ENCODE data around the gene ZNF221. TPM values are rescaled to one million over a fixed set of nuclear protein-coding genes. Genes with fewer than 3 reads are reported as not detected.
A peak's percentile ranks its signal among the peaks of the same experiment; 100 is the strongest.

Gene ZNF221
- total and polyA plus RNA-seq, 2 experiments from 2014 or later = 1.5 to 9.2 TPM

GRCh38 chr19:44002212-44002565 is 51.2 kb downstream of the ZNF221 start:
- Histone ChIP-seq H3K4me3 (peak overlapping the region; percentile 67), H3F3A (replicated peaks; ENCODE audit: low read depth) (no peaks in the 10 kb centered on the region), H3K9me2 (ENCODE audit: insufficient read depth) (peaks cover 16% of the 10 kb centered on the region), H3K27ac (ENCODE audit: low read depth) (no peak overlapping the region), H3K27me3 (ENCODE audit: insufficient read depth) (no peaks in the 10 kb centered on the region), H3K79me2 (replicated peaks; ENCODE audit: insufficient read depth) (0 out of 2 replicates have a peak, but pooled peaks cover 8% of the 10 kb centered on the region), H3K4me1 (ENCODE audit: insufficient read depth) (no peaks in the 10 kb centered on the region), H4K20me1 (replicated peaks; ENCODE audit: insufficient read depth) (no peaks in the 10 kb centered on the region), H3K4me2 (peak overlapping the region; percentile 78), H2AFZ (peak overlapping the region; percentile 97; the same call in 1 of the 2 replicates), H3K36me3 (ENCODE audit: insufficient read depth) (no peaks in the 10 kb centered on the region)
- no peak for TF ChIP-seq JUNB (IDR thresholded peaks at IDR 0.05; ENCODE audit: unreplicated experiment)
- TF ChIP-seq, protein P1, sequence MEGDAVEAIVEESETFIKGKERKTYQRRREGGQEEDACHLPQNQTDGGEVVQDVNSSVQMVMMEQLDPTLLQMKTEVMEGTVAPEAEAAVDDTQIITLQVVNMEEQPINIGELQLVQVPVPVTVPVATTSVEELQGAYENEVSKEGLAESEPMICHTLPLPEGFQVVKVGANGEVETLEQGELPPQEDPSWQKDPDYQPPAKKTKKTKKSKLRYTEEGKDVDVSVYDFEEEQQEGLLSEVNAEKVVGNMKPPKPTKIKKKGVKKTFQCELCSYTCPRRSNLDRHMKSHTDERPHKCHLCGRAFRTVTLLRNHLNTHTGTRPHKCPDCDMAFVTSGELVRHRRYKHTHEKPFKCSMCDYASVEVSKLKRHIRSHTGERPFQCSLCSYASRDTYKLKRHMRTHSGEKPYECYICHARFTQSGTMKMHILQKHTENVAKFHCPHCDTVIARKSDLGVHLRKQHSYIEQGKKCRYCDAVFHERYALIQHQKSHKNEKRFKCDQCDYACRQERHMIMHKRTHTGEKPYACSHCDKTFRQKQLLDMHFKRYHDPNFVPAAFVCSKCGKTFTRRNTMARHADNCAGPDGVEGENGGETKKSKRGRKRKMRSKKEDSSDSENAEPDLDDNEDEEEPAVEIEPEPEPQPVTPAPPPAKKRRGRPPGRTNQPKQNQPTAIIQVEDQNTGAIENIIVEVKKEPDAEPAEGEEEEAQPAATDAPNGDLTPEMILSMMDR (conservative IDR thresholded peaks at IDR 0.05; ENCODE audit: low read depth in 2 of 2) = no peak
- TF ChIP-seq, protein P2, sequence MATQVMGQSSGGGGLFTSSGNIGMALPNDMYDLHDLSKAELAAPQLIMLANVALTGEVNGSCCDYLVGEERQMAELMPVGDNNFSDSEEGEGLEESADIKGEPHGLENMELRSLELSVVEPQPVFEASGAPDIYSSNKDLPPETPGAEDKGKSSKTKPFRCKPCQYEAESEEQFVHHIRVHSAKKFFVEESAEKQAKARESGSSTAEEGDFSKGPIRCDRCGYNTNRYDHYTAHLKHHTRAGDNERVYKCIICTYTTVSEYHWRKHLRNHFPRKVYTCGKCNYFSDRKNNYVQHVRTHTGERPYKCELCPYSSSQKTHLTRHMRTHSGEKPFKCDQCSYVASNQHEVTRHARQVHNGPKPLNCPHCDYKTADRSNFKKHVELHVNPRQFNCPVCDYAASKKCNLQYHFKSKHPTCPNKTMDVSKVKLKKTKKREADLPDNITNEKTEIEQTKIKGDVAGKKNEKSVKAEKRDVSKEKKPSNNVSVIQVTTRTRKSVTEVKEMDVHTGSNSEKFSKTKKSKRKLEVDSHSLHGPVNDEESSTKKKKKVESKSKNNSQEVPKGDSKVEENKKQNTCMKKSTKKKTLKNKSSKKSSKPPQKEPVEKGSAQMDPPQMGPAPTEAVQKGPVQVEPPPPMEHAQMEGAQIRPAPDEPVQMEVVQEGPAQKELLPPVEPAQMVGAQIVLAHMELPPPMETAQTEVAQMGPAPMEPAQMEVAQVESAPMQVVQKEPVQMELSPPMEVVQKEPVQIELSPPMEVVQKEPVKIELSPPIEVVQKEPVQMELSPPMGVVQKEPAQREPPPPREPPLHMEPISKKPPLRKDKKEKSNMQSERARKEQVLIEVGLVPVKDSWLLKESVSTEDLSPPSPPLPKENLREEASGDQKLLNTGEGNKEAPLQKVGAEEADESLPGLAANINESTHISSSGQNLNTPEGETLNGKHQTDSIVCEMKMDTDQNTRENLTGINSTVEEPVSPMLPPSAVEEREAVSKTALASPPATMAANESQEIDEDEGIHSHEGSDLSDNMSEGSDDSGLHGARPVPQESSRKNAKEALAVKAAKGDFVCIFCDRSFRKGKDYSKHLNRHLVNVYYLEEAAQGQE (IDR thresholded peaks at IDR 0.05; ENCODE audit: unreplicated experiment) = no peak
- TF ChIP-seq ZNF331 (CRISPR knock-in tag; IDR thresholded peaks at IDR 0.05; ENCODE audit: low read depth) = no peak
- H3K27ac Mint-ChIP-seq = peak overlapping the region; percentile 43; the same call in 1 of the 2 replicates
- H3K9me3 Mint-ChIP-seq = peaks cover 2% of the 10 kb centered on the region
- peaks cover 9% of the 10 kb centered on the region for H3K4me1 Mint-ChIP-seq
- H3K36me3 Mint-ChIP-seq (ENCODE audit: low read depth) = peaks cover 11% of the 10 kb centered on the region
- no peak for DNase-seq (ENCODE audit: low spot score)
- H3K4me3 Mint-ChIP-seq = peak overlapping the region; percentile 93
- ATAC-seq = peak; percentile 7; the same call in 2 of the 3 replicates
- peaks cover 9% of the 10 kb centered on the region for H3K27me3 Mint-ChIP-seq (ENCODE audit: insufficient read depth, low read depth, poor library complexity)

- Mint-ChIP-seq H3K27me3 (ENCODE audit: insufficient read depth, low read depth, poor library complexity) (peaks cover 9% of the 10 kb centered on the region), H3K27ac (peak within 1 kb of the TSS; percentile 65), H3K4me3 (peak within 1 kb of the TSS; percentile 93), H3K9me3 (peaks cover 7% of the 10 kb centered on the region), H3K36me3 (ENCODE audit: low read depth) (peaks cover 13% of the 10 kb centered on the region), H3K4me1 (peaks cover 9% of the 10 kb centered on the region)
- no peaks in the 10 kb centered on the region for H3K4me1 ChIP-seq (ENCODE audit: insufficient read depth)
- H3K4me2 ChIP-seq = peak within 1 kb of the TSS; percentile 88
- 0 out of 2 replicates have a peak, but pooled peaks cover 8% of the 10 kb centered on the region for H3K79me2 ChIP-seq (replicated peaks; ENCODE audit: insufficient read depth)
- ATAC-seq (peak; percentile 99), DNase-seq (ENCODE audit: low spot score) (peak; percentile 99)
- H3K9me2 ChIP-seq (ENCODE audit: insufficient read depth) = peaks cover 20% of the 10 kb centered on the region
- peak within 1 kb of the TSS; percentile 97 for H2AFZ ChIP-seq
- H3K27ac ChIP-seq (ENCODE audit: low read depth) = no peak within 1 kb of the TSS
- peak within 1 kb of the TSS; percentile 67 for H3K4me3 ChIP-seq
- no peaks in the 10 kb centered on the region for H4K20me1 ChIP-seq (replicated peaks; ENCODE audit: insufficient read depth)
- H3K27me3 ChIP-seq (ENCODE audit: insufficient read depth) = no peaks in the 10 kb centered on the region
- H3F3A ChIP-seq (replicated peaks; ENCODE audit: low read depth) = no peaks in the 10 kb centered on the region
- no peaks in the 10 kb centered on the region for H3K36me3 ChIP-seq (ENCODE audit: insufficient read depth)
- TF ChIP-seq POLR2AphosphoS5 (IDR thresholded peaks at IDR 0.05; ENCODE audit: low read depth) (peak; percentile 69), CREB1 (CRISPR knock-in tag; IDR thresholded peaks at IDR 0.05; ENCODE audit: low read depth) (peak; percentile 58)
- TF ChIP-seq, protein P2 (IDR thresholded peaks at IDR 0.05; ENCODE audit: unreplicated experiment) = no peak
- TF ChIP-seq, protein P3, sequence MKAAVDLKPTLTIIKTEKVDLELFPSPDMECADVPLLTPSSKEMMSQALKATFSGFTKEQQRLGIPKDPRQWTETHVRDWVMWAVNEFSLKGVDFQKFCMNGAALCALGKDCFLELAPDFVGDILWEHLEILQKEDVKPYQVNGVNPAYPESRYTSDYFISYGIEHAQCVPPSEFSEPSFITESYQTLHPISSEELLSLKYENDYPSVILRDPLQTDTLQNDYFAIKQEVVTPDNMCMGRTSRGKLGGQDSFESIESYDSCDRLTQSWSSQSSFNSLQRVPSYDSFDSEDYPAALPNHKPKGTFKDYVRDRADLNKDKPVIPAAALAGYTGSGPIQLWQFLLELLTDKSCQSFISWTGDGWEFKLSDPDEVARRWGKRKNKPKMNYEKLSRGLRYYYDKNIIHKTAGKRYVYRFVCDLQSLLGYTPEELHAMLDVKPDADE (IDR thresholded peaks at IDR 0.05) = peak; percentile 98
Observed at GRCh38 chr19:44002566-44003460, 51.8 kb downstream of the ZNF221 start, which contains the start of gene ZNF230. ZNF230 (plus strand) TSS chr19:44002957; CDS start chr19:44007079, 4,122 bp downstream.

Measured in GM23338 (cell line).